H7 (cell line): ENCODE data around the gene GINS2. TPM values are rescaled to one million over a fixed set of nuclear protein-coding genes. Genes with fewer than 3 reads are reported as not detected.
A peak's percentile ranks its signal among the peaks of the same experiment; 100 is the strongest.

ENCODE experiments used
- DNase-seq: peaks from one replicate; pipeline ENCODE4 v3.0.0; 2012
- H3K27me3 ChIP-seq: 2 replicates; pipeline ENCODE4 v1.6.0; 2011; ENCODE audit warnings: mild to moderate bottlenecking, low read length; ENCODE audit not compliant: control insufficient read depth, insufficient read depth
- H3K36me3 ChIP-seq: replicated peaks from 2 replicates; pipeline ENCODE4 v1.5.1; 2011; ENCODE audit warnings: low read length; ENCODE audit not compliant: control insufficient read depth, insufficient read depth
- H3K4me3 ChIP-seq: 2 replicates; pipeline ENCODE4 v1.5.1; 2011; ENCODE audit warnings: low read depth, mild to moderate bottlenecking, control low read depth, low read length, moderate library complexity; ENCODE audit not compliant: insufficient read depth
- total RNA-seq: library from RNA; depleted of rRNA; stranded (reverse); fragments of >200 nt; shearing (Covaris generic); gene quantifications from 2 replicates; pipeline ENCODE4 v1.2.3, GENCODE V29; 2014

Gene GINS2
- total RNA-seq, 1 experiment from 2014 or later = 25.6 TPM

GRCh38 chr16:85642762-85643358 is 45.9 kb downstream of the GINS2 start:
- H3K4me3 ChIP-seq = no peak overlapping the region
- no peaks in the 10 kb centered on the region for H3K27me3 ChIP-seq
- peaks cover 3% of the 10 kb centered on the region for H3K36me3 ChIP-seq
- no peak for DNase-seq

GRCh38 chr16:85641776-85642176 is 47.0 kb downstream of the GINS2 start:
- Histone ChIP-seq H3K4me3 (no peak overlapping the region), H3K36me3 (peaks cover 3% of the 10 kb centered on the region), H3K27me3 (no peaks in the 10 kb centered on the region)
- no peak for DNase-seq

- no peak for DNase-seq
- Histone ChIP-seq H3K4me3 (no peak overlapping the region), H3K36me3 (peaks cover 3% of the 10 kb centered on the region), H3K27me3 (no peaks in the 10 kb centered on the region)
These were observed 47.4 kb downstream of the GINS2 start for GRCh38 chr16:85641305-85641704.

- Histone ChIP-seq H3K27me3 (no peaks in the 10 kb centered on the region), H3K36me3 (peaks cover 2% of the 10 kb centered on the region), H3K4me3 (no peak overlapping the region)
- no peak for DNase-seq
These were observed 48.2 kb downstream of the GINS2 start for GRCh38 chr16:85640585-85640984.

- Histone ChIP-seq H3K36me3 (no peaks in the 10 kb centered on the region; the same call in 1 of the 2 replicates), H3K27me3 (no peaks in the 10 kb centered on the region), H3K4me3 (no peak overlapping the region)
- DNase-seq = no peak
These were observed 48.5 kb downstream of the GINS2 start for GRCh38 chr16:85640254-85640558.

- no peak overlapping the region for H3K4me3 ChIP-seq
- no peaks in the 10 kb centered on the region; the same call in 1 of the 2 replicates for H3K36me3 ChIP-seq
- no peaks in the 10 kb centered on the region for H3K27me3 ChIP-seq
- DNase-seq = peak; percentile 72
These were observed 49.1 kb downstream of the GINS2 start for GRCh38 chr16:85639529-85640253.

- no peak for DNase-seq
- Histone ChIP-seq H3K4me3 (no peak overlapping the region), H3K27me3 (no peaks in the 10 kb centered on the region), H3K36me3 (0 out of 2 replicates have a peak, but pooled peaks cover 1% of the 10 kb centered on the region)
These were observed 49.9 kb downstream of the GINS2 start for GRCh38 chr16:85638695-85639409.

GRCh38 chr16:85637808-85638647 is 50.7 kb downstream of the GINS2 start:
- Histone ChIP-seq H3K4me3 (no peak overlapping the region), H3K36me3 (0 out of 2 replicates have a peak, but pooled peaks cover 1% of the 10 kb centered on the region), H3K27me3 (no peaks in the 10 kb centered on the region)
- no peak for DNase-seq

- no peak for DNase-seq
- Histone ChIP-seq H3K36me3 (0 out of 2 replicates have a peak, but pooled peaks cover 1% of the 10 kb centered on the region), H3K4me3 (no peak overlapping the region), H3K27me3 (no peaks in the 10 kb centered on the region)
These were observed 51.5 kb downstream of the GINS2 start for GRCh38 chr16:85637061-85637807.

GRCh38 chr16:85636234-85636812 is 52.4 kb downstream of the GINS2 start:
- H3K36me3 ChIP-seq = 0 out of 2 replicates have a peak, but pooled peaks cover 1% of the 10 kb centered on the region
- no peak overlapping the region for H3K4me3 ChIP-seq
- H3K27me3 ChIP-seq = no peaks in the 10 kb centered on the region
- DNase-seq = no peak

GRCh38 chr16:85635545-85636140 is 53.1 kb downstream of the GINS2 start:
- DNase-seq = no peak
- no peak overlapping the region for H3K4me3 ChIP-seq
- H3K36me3 ChIP-seq = peaks cover 1% of the 10 kb centered on the region; the same call in 1 of the 2 replicates
- no peaks in the 10 kb centered on the region for H3K27me3 ChIP-seq

GRCh38 chr16:85634747-85635544 is 53.8 kb downstream of the GINS2 start:
- no peaks in the 10 kb centered on the region for H3K27me3 ChIP-seq
- H3K4me3 ChIP-seq = no peak overlapping the region
- peak; percentile 90 for DNase-seq
- peaks cover 1% of the 10 kb centered on the region; the same call in 1 of the 2 replicates for H3K36me3 ChIP-seq
